ENCODE measurements around the gene C6orf132. TPM values are rescaled to one million over a fixed set of nuclear protein-coding genes. Genes with fewer than 3 reads are reported as not detected.

C6orf132 gene
- total RNA-seq, 1 donor from 2014 or later: 0.25 TPM

DNA sequence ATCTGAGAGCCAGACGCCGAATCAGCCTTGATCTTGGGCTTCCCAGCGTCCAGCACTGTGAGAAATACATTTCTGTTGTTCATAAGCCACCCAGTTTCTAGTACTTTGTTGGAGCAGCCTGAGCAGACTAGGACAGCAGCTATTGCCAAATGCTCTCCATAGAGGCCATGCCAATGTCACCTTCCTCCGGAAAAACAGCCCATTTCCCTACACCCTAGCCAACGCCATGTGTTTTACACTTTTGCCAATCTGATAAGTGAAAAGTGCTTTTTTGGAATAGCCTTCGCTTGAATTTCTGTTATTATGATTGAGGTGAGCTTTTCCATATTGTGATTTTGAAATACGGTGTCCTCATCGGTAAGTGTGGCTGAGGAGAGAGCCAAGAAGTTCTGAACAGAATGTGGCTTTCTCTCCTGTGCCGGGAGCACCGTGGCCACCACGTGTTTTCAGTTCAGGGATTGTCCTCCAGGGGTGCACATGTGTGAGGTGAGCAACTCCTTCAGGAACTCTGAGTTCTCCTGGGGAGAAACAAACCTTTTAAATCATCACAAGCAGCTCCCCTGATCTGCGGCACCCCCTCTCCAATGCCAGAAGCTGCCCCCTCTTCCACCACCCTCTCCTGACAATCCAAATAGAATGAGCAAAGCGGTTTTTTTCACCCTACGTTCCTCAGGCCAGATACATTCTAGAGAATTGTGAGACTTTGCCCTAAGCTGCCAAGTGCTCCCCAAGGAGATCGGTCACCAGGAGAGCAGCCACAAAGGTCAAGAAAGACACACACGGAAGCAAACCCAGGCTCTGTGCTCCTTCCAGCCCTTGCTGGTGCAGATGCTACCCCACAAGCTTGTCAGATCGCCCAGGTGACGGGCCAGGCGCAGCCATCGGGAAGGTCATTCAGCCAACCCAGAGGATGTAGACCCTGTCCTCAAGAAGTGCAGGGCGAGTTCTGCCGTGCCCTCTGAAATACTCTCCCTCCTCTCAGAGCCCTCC is 56.1 kb downstream of the C6orf132 start:
- Mint-ChIP-seq H3K4me3 (ENCODE audit: unreplicated experiment) (no peak overlapping the region), H3K4me1 (ENCODE audit: low read depth, unreplicated experiment) (no peaks in the 10 kb centered on the region), H3K27me3 (ENCODE audit: unreplicated experiment) (peaks cover 11% of the 10 kb centered on the region), H3K27ac (ENCODE audit: unreplicated experiment) (no peak overlapping the region), H3K9me3 (ENCODE audit: unreplicated experiment) (peaks cover 2% of the 10 kb centered on the region), H3K36me3 (ENCODE audit: unreplicated experiment) (no peaks in the 10 kb centered on the region)
- TF ChIP-seq, protein P1, sequence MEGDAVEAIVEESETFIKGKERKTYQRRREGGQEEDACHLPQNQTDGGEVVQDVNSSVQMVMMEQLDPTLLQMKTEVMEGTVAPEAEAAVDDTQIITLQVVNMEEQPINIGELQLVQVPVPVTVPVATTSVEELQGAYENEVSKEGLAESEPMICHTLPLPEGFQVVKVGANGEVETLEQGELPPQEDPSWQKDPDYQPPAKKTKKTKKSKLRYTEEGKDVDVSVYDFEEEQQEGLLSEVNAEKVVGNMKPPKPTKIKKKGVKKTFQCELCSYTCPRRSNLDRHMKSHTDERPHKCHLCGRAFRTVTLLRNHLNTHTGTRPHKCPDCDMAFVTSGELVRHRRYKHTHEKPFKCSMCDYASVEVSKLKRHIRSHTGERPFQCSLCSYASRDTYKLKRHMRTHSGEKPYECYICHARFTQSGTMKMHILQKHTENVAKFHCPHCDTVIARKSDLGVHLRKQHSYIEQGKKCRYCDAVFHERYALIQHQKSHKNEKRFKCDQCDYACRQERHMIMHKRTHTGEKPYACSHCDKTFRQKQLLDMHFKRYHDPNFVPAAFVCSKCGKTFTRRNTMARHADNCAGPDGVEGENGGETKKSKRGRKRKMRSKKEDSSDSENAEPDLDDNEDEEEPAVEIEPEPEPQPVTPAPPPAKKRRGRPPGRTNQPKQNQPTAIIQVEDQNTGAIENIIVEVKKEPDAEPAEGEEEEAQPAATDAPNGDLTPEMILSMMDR (IDR thresholded peaks at IDR 0.05; ENCODE audit: partially characterized antibody, unreplicated experiment): peak; percentile 38
- DNase-seq: no peak

DNA sequence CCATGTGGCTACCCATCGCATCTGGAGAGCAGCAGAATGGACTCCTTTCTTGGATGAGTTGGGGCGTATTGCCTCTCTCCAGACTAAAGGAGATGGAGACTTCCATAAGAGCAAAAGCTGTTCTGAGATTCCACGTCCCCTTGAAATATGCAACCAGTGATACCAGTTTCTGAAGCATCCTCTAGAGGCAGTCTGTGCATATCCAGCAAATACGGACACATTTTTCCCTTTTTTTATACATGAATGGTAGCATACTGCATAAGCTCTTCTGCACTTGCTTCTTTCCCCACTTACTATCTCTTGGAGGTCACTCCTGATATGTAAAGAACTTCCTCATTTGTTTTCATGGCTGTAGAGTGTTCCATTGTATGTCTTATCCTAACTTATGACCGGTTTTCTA is 57.5 kb downstream of the C6orf132 start:
- Mint-ChIP-seq H3K4me1 (ENCODE audit: low read depth, unreplicated experiment) (no peaks in the 10 kb centered on the region), H3K4me3 (ENCODE audit: unreplicated experiment) (no peak overlapping the region), H3K27me3 (ENCODE audit: unreplicated experiment) (peaks cover 5% of the 10 kb centered on the region), H3K9me3 (ENCODE audit: unreplicated experiment) (peaks cover 3% of the 10 kb centered on the region), H3K27ac (ENCODE audit: unreplicated experiment) (no peak overlapping the region), H3K36me3 (ENCODE audit: unreplicated experiment) (no peaks in the 10 kb centered on the region)
- TF ChIP-seq, protein P1 (IDR thresholded peaks at IDR 0.05; ENCODE audit: partially characterized antibody, unreplicated experiment): no peak
- DNase-seq: no peak

DNA sequence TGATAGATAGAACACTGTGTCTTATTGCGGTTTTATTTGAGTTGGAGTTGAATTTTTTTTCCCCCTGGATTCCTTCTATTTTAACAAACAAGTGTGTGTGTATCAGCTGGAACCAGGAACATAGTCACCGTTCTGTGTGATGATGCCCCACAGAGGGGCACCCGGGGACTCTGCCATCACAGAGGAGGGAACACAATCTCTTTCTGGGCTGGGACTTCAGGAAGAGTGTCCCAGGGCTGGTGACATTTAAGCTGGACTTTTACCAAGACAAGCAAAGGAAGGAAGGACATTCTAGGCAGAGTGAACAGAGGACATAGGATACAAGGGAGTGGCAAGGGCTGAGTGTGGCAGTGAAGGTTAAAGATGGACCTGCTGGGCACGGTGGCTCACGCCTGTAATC is 58.9 kb downstream of the C6orf132 start:
- no peaks in the 10 kb centered on the region for H3K36me3 Mint-ChIP-seq (ENCODE audit: unreplicated experiment)
- no peaks in the 10 kb centered on the region for H3K4me1 Mint-ChIP-seq (ENCODE audit: low read depth, unreplicated experiment)
- H3K9me3 Mint-ChIP-seq (ENCODE audit: unreplicated experiment): peaks cover 3% of the 10 kb centered on the region
- H3K27me3 Mint-ChIP-seq (ENCODE audit: unreplicated experiment): peaks cover 5% of the 10 kb centered on the region
- no peak overlapping the region for H3K27ac Mint-ChIP-seq (ENCODE audit: unreplicated experiment)
- no peak overlapping the region for H3K4me3 Mint-ChIP-seq (ENCODE audit: unreplicated experiment)
- TF ChIP-seq, protein P1 (IDR thresholded peaks at IDR 0.05; ENCODE audit: partially characterized antibody, unreplicated experiment): no peak
- no peak for DNase-seq

DNA sequence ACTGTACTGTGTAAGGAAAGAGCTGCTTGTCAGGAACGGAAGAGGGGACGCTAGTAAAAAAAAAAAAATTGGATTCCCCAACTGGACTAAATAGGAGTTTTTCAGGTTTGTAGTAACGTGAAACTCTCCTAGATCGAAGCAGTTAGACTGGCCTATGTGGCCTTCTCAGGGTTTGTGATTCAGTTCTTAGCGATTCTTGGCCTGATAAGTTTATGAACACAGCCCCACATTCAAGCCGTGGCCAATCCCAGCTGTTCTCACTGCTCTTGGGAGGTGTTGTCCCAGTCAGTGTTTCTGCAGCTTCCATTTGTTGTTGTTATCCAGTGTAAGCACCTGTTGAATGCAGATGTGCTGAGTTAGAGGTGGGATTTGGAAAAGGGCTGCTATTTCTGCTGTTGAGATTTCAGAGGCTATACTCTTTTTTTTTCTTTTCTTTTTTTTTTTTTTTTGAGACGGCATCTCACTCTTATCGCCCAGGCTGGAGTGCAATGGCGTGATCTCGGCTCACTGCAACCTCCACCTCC is 62.4 kb downstream of the C6orf132 start:
- H3K9me3 Mint-ChIP-seq (ENCODE audit: unreplicated experiment): peaks cover 1% of the 10 kb centered on the region
- H3K36me3 Mint-ChIP-seq (ENCODE audit: unreplicated experiment): no peaks in the 10 kb centered on the region
- H3K27me3 Mint-ChIP-seq (ENCODE audit: unreplicated experiment): peaks cover 3% of the 10 kb centered on the region
- no peak for DNase-seq
- H3K4me3 Mint-ChIP-seq (ENCODE audit: unreplicated experiment): no peak overlapping the region
- TF ChIP-seq, protein P1 (IDR thresholded peaks at IDR 0.05; ENCODE audit: partially characterized antibody, unreplicated experiment): no peak
- H3K27ac Mint-ChIP-seq (ENCODE audit: unreplicated experiment): no peak overlapping the region
- no peaks in the 10 kb centered on the region for H3K4me1 Mint-ChIP-seq (ENCODE audit: low read depth, unreplicated experiment)

DNA sequence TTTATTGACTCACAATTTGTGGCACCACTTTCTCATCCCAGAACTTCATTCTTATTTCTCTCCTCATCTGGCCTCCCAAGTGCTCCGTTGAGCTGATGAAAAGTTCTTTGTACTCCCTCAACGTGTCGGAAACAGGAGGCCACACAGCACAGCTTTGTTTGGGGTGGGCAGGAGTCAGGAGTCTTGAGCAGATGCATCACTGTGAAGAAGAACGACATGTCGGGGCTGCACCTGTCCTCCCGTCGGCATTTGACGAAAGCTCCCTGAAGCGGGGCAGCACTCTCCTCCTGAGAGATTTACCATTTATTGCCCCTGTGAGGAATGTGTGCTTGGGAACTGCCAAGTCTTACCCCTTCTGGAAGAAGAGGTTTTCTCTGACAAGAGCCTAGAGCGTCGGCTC is 64.0 kb downstream of the C6orf132 start:
- Mint-ChIP-seq H3K27me3 (ENCODE audit: unreplicated experiment) (no peaks in the 10 kb centered on the region), H3K27ac (ENCODE audit: unreplicated experiment) (no peak overlapping the region), H3K4me1 (ENCODE audit: low read depth, unreplicated experiment) (no peaks in the 10 kb centered on the region), H3K4me3 (ENCODE audit: unreplicated experiment) (no peak overlapping the region), H3K9me3 (ENCODE audit: unreplicated experiment) (peaks cover 1% of the 10 kb centered on the region), H3K36me3 (ENCODE audit: unreplicated experiment) (no peaks in the 10 kb centered on the region)
- TF ChIP-seq, protein P1 (IDR thresholded peaks at IDR 0.05; ENCODE audit: partially characterized antibody, unreplicated experiment): no peak
- DNase-seq: no peak
